ENCODE data around the gene DOK6.

Gene DOK6

DNA sequence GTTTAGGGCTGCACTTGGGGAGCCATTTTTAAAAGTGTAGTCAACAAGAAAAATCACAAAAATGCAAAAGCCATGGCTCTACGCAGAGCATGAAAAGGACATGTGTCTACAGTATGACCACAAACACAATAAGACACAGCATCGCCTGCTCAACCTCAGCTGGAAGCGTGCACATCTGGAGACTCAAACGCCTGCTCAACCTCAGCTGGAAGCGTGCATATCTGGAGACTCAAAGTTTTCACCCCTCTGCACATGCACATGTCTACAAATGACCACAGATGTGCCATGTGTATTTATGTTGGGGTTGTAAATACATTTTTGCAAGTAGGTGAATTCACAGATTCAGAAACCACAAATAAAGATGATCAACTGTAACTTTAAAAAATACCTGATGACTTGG is 196.9 kb downstream of the DOK6 start:
- no peaks in the 10 kb centered on the region for H3K36me3 Mint-ChIP-seq (ENCODE audit: low read depth)
- H3K27ac Mint-ChIP-seq, result no peak overlapping the region
- no peaks in the 10 kb centered on the region for H3K4me1 Mint-ChIP-seq (ENCODE audit: low read depth)
- no peaks in the 10 kb centered on the region for H3K27me3 Mint-ChIP-seq
- no peak overlapping the region for H3K4me3 Mint-ChIP-seq
- H3K9me3 Mint-ChIP-seq, result peaks cover 6% of the 10 kb centered on the region

DNA sequence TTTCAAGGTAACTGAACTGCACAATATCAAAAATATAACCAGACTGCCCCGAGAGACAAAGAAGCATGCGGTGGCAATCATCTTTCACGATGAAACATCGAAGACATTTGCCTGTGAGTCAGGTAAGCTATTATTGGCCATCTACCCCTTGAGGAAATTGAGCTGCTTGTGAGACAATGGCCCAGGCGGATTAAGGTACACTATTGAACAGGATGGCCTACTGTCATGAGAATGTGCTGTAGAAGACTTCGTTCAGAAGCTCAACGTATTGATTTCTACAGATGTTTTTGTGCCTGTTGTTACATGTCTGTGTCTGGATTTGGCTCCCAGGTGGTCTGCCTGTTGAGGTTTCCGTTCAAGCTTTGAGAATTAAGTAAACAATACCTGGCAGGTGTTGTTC is 198.7 kb downstream of the DOK6 start:
- peaks cover 6% of the 10 kb centered on the region for H3K9me3 Mint-ChIP-seq
- H3K27me3 Mint-ChIP-seq, result no peaks in the 10 kb centered on the region
- H3K27ac Mint-ChIP-seq, result no peak overlapping the region
- no peak overlapping the region for H3K4me3 Mint-ChIP-seq
- H3K36me3 Mint-ChIP-seq (ENCODE audit: low read depth), result no peaks in the 10 kb centered on the region
- H3K4me1 Mint-ChIP-seq (ENCODE audit: low read depth), result no peaks in the 10 kb centered on the region

DNA sequence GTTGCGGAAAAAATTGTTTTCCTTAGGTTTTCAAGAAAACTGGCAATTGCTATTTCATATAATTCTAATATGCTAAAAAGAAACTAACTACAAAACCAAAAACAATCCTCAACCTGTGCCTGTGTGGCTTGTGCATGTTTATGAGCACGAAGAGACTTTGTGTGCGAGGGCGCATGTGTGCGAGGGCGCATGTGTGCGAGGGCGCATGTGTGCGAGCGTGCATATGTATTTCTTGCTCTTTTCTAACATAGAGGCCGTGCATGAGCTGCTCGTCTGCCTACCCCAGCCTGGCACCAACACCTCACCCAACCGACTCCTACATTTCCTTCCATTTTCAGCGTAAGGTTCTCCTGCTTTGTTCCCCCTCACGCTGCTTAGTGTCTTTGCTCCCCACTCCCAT is 211.6 kb downstream of the DOK6 start:
- peaks cover 3% of the 10 kb centered on the region for H3K27me3 Mint-ChIP-seq
- no peaks in the 10 kb centered on the region for H3K9me3 Mint-ChIP-seq
- H3K36me3 Mint-ChIP-seq (ENCODE audit: low read depth), result no peaks in the 10 kb centered on the region
- H3K4me3 Mint-ChIP-seq, result no peak overlapping the region
- H3K4me1 Mint-ChIP-seq (ENCODE audit: low read depth), result no peaks in the 10 kb centered on the region
- H3K27ac Mint-ChIP-seq, result no peak overlapping the region

DNA sequence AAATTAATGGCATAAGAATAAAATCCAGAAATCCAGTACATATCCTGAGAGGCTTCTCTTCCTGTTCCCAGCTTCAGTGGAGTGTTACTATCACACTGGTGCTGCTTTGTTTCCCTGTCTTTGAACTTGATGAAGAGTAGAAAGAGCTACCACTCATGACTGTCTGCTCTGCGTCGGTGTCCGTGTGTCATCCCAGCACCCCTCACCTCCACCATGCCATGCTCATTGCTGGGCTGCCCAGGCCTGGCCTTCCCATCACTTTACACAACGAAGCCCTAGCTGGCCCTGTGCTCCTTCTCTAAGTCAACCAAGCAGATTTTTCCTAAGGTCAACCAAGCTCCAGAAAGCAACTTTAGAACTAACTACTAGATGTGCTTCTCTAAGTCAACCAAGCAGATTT is 215.4 kb downstream of the DOK6 start:
- Mint-ChIP-seq H3K9me3 (no peaks in the 10 kb centered on the region), H3K27me3 (peaks cover 3% of the 10 kb centered on the region), H3K4me1 (ENCODE audit: low read depth) (no peaks in the 10 kb centered on the region), H3K27ac (no peak overlapping the region), H3K36me3 (ENCODE audit: low read depth) (no peaks in the 10 kb centered on the region), H3K4me3 (no peak overlapping the region)

DNA sequence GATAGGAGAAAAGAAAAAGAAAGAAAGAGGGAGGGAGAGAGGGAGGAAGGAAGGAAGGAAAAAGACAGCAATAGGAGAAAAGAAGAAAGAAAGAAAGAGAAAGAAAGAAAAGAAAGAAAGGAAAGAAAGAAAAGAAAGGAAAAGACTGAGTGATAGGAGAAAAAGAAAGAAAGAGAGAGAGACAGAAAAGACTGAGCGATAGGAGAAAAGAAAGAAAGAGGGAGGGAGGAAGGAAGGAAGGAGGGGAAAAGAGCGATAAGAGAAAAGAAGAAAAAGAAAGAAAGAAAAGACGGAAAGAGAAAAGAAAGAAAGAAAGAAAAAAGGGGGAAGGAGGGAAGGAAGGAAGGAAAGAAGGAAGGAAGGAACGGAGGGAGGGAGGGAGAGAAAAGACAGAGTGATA is 216.7 kb downstream of the DOK6 start:
- peaks cover 3% of the 10 kb centered on the region for H3K27me3 Mint-ChIP-seq
- H3K36me3 Mint-ChIP-seq (ENCODE audit: low read depth), result no peaks in the 10 kb centered on the region
- no peaks in the 10 kb centered on the region for H3K4me1 Mint-ChIP-seq (ENCODE audit: low read depth)
- no peak overlapping the region for H3K4me3 Mint-ChIP-seq
- H3K9me3 Mint-ChIP-seq, result no peaks in the 10 kb centered on the region
- H3K27ac Mint-ChIP-seq, result no peak overlapping the region

DNA sequence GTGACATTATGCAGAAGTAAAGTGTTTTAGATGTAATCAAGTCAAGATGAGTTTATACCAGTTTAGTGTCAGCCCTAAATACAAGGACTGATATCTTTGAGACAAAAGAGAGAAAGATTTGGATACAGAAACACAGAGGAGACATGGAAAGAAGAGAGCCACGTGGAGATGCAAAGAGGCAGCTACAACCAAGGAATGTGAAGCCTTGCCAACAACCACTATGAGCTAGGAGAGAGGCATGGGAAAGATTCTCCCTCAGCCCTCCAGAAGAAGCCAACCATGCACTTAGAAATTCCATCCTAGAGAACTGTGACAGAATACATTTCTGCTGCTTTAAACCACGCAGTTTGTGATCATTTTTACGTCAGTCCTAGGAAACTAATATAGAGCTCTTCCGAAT is 217.2 kb downstream of the DOK6 start:
- Mint-ChIP-seq H3K4me3 (no peak overlapping the region), H3K4me1 (ENCODE audit: low read depth) (no peaks in the 10 kb centered on the region), H3K9me3 (no peaks in the 10 kb centered on the region), H3K36me3 (ENCODE audit: low read depth) (no peaks in the 10 kb centered on the region), H3K27me3 (peaks cover 3% of the 10 kb centered on the region), H3K27ac (no peak overlapping the region)

DNA sequence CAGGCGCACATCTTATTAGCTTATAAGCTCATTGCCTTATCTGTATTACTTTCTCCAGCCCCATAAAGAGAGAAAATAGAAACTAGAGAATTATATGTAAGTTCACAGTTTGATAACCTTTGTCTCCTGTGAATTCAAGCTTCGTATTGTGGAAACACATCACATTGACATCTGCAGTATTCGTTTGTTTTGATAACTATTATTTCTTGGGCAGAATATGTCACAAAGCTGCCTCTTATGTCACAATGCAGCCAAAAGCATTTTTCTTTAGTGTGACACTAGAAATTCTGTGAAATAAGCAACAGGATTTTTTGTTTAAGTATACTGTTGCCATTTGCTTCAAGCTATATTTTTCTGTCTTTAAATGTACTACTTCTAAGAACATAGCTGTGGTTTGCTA is 221.5 kb downstream of the DOK6 start:
- no peaks in the 10 kb centered on the region for H3K4me1 Mint-ChIP-seq (ENCODE audit: low read depth)
- no peak overlapping the region for H3K27ac Mint-ChIP-seq
- no peaks in the 10 kb centered on the region for H3K36me3 Mint-ChIP-seq (ENCODE audit: low read depth)
- H3K4me3 Mint-ChIP-seq, result no peak overlapping the region
- H3K9me3 Mint-ChIP-seq, result no peaks in the 10 kb centered on the region
- no peaks in the 10 kb centered on the region for H3K27me3 Mint-ChIP-seq

DNA sequence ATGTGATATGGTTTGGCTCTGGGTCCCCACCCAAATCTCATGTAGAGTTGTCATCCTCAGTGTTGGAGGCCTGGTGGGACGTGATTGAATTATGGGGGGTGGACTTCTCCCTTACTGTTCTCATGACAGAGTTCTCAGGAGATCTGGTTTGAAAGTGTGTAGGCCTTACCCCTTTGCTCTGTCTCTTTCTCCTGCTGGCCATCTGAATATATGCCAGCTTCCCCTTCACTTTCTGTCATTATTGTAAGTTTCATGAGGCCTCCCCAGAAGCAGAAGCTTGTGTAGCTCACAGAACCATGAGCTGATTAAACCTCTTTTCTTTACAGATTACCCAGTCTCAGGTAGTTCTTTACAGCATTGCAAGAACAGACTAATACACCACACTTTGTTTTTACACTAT is 222.3 kb downstream of the DOK6 start:
- Mint-ChIP-seq H3K36me3 (ENCODE audit: low read depth) (no peaks in the 10 kb centered on the region), H3K4me3 (no peak overlapping the region), H3K9me3 (no peaks in the 10 kb centered on the region), H3K4me1 (ENCODE audit: low read depth) (no peaks in the 10 kb centered on the region), H3K27ac (no peak overlapping the region), H3K27me3 (no peaks in the 10 kb centered on the region)

DNA sequence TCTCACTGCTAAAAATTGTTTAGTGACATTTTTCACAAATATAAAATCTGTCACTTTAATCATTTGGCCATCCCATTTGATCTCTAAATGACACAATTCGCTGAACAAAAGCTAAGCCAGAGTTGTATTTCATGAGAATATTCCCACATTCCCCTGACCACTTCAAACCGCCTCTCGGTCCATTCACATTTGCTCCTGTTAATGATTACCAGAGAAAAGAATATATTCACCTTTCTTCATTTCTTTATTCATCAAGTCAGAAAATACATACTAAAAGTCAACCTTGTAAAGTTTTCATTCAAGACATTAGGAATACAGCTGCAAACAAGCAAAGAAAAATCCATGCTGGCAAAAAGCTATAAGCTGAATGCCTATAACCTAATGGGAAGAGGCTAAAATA is 225.5 kb downstream of the DOK6 start:
- Mint-ChIP-seq H3K4me3 (no peak overlapping the region), H3K27ac (no peak overlapping the region), H3K4me1 (ENCODE audit: low read depth) (no peaks in the 10 kb centered on the region), H3K27me3 (no peaks in the 10 kb centered on the region), H3K36me3 (ENCODE audit: low read depth) (no peaks in the 10 kb centered on the region), H3K9me3 (no peaks in the 10 kb centered on the region)

DNA sequence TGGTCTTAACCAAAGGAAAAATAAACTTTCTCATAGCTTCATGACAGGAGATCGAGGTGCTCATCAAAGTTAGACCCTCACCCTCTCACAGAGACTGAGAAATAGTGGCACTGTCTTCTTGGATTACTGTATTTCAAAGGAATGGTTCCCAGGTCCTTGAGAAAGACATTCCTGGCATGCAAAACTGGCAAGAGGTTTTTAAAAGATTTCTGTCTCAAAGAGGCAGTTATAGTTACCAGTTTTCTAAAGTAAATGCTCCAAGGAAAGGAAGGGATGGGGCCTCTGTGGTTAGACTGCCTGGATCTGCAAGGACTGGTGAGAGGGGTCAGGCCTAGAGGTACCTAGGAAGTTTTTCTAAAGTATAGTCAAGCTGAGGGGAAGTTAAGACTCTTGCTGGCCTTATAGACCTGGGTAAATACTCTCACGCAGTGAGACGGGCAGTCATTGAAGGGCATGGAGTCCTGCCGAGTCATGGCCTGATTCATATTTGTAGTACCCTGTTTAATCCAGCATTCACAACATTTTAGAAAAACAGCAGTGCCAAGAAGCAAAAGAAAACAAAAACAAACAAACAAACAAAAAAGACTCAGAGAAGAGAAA is 226.1 kb downstream of the DOK6 start:
- no peaks in the 10 kb centered on the region for H3K4me1 Mint-ChIP-seq (ENCODE audit: low read depth)
- H3K27me3 Mint-ChIP-seq, result no peaks in the 10 kb centered on the region
- no peaks in the 10 kb centered on the region for H3K36me3 Mint-ChIP-seq (ENCODE audit: low read depth)
- H3K9me3 Mint-ChIP-seq, result no peaks in the 10 kb centered on the region
- H3K4me3 Mint-ChIP-seq, result no peak overlapping the region
- H3K27ac Mint-ChIP-seq, result no peak overlapping the region

DNA sequence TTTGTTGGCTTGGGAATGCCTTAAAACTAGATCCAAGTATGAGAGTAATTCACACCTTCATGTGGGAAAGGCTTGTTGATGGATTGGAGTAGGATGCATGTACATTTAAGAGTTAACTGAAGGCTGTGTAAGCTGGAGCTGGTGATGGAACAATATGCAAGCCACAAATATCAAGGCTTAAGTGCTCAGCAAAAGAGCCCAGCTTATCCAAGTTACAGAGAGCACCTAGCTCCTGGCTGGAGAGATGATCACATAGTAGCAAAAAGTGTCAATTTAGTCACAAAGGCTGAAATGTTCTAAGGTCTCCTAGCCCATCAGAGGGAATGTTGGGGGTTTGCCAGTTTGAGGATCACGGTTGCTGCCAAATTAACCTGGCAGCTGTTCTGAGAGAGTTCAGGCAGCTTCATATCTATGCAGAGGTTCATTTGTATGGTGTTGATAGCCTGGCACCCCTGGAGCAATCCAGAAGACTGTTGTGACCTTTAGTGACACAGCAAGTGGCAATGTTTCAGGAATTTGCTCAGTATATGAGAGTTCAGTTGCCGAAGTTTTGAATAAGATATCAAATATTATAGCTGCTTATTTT is 228.2 kb downstream of the DOK6 start:
- Mint-ChIP-seq H3K27me3 (no peaks in the 10 kb centered on the region), H3K27ac (no peak overlapping the region), H3K9me3 (no peaks in the 10 kb centered on the region), H3K4me3 (no peak overlapping the region), H3K4me1 (ENCODE audit: low read depth) (no peaks in the 10 kb centered on the region), H3K36me3 (ENCODE audit: low read depth) (no peaks in the 10 kb centered on the region)

DNA sequence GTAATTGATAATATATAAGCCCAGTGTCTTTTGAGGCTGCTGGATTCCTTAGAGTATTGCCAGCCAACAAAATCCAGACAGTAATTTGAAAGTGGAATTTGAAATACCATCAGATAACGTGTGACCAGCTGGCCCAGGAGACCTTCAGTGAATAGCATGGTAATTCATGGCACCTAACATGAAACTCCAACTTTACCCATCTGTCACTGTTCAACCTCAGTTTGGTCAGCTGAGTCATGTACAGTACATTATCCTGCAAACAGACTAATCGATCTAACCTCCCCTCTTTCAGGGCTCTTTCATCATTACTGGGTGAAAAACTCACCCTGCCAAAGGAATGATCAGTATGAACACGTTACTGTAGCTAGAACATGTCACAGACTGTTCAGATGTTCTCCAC is 230.6 kb downstream of the DOK6 start:
- no peaks in the 10 kb centered on the region for H3K4me1 Mint-ChIP-seq (ENCODE audit: low read depth)
- no peak overlapping the region for H3K4me3 Mint-ChIP-seq
- H3K27me3 Mint-ChIP-seq, result no peaks in the 10 kb centered on the region
- no peaks in the 10 kb centered on the region for H3K36me3 Mint-ChIP-seq (ENCODE audit: low read depth)
- H3K9me3 Mint-ChIP-seq, result no peaks in the 10 kb centered on the region
- no peak overlapping the region for H3K27ac Mint-ChIP-seq

DNA sequence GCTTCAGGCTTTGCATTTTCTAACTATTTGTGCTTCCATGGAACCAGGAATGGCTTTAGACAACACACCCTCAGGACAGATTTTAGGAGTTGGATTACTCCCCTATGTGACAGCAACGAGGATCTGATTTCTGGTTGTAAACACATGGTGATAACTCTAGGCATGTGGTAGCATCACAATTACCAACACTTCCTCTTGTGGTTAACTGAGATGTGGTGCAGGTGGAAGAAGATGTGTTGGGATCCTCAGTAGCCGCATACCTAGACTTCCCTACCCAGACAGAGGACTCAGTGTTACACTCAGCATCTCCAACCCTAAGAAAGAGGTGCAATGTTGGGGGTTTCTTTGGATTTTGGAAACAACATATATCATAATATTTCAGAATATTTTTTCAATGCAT is 234.8 kb downstream of the DOK6 start:
- Mint-ChIP-seq H3K27ac (no peak overlapping the region), H3K4me1 (ENCODE audit: low read depth) (no peaks in the 10 kb centered on the region), H3K9me3 (no peaks in the 10 kb centered on the region), H3K27me3 (no peaks in the 10 kb centered on the region), H3K36me3 (ENCODE audit: low read depth) (no peaks in the 10 kb centered on the region), H3K4me3 (no peak overlapping the region)

DNA sequence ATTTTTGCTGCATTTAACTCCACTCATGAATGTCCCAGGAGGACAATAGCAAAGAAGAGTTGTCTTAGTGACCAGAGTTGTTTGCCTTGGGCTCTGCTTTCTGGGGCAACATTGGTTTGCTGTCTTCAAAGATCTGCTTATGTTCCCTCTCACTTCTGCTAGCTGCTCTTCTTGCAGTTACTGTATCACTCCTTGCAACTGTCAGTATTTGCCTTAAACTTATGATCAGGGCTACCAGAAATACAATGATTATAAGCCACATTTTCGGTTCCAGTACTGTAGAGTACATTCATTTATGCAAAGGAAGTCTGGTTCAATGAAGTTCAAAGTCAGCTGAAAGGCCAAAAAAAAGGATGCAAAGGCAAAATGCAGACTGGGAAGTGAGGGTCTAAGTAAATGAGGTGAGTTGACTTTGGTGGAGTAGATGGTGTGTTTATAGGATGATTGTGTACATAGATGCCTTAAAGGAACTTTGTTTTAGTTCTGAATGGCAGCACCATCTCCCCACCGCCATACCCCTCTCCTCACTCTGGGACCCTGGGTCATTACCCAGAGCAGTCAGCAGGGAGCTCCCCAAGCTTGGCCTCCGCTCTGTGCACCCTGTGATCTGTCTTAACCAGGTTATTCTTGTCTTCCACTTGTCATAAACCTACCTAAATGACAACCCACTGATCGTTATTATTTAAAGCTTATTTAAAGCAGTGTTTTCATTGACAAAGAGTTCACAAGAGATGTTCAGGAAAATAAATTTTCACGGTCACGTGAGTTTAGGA is 236.0 kb downstream of the DOK6 start:
- H3K27ac Mint-ChIP-seq, result no peak overlapping the region
- no peak overlapping the region for H3K4me3 Mint-ChIP-seq
- H3K36me3 Mint-ChIP-seq (ENCODE audit: low read depth), result no peaks in the 10 kb centered on the region
- no peaks in the 10 kb centered on the region for H3K9me3 Mint-ChIP-seq
- H3K4me1 Mint-ChIP-seq (ENCODE audit: low read depth), result no peaks in the 10 kb centered on the region
- no peaks in the 10 kb centered on the region for H3K27me3 Mint-ChIP-seq

DNA sequence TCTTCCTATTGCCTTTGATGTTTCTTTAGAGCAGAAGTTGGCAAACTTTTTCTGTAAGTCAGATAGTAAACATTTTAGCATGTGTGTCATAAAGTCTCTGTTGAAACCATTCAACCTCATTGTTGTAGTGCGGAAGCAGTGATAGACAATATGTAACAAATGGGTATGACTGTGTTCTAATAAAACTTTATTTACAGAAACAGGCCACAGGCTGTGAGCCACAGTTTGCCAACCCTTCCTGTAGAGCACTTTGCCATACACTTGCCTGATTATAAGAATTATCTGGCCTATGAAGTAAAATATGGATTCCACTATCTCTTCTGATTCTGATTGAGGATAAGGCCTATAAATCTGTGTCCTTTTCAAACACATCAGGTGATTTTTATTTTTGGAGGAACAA is 237.4 kb downstream of the DOK6 start:
- no peak overlapping the region for H3K4me3 Mint-ChIP-seq
- H3K27me3 Mint-ChIP-seq, result no peaks in the 10 kb centered on the region
- no peaks in the 10 kb centered on the region for H3K9me3 Mint-ChIP-seq
- no peaks in the 10 kb centered on the region for H3K4me1 Mint-ChIP-seq (ENCODE audit: low read depth)
- H3K27ac Mint-ChIP-seq, result no peak overlapping the region
- no peaks in the 10 kb centered on the region for H3K36me3 Mint-ChIP-seq (ENCODE audit: low read depth)

DNA sequence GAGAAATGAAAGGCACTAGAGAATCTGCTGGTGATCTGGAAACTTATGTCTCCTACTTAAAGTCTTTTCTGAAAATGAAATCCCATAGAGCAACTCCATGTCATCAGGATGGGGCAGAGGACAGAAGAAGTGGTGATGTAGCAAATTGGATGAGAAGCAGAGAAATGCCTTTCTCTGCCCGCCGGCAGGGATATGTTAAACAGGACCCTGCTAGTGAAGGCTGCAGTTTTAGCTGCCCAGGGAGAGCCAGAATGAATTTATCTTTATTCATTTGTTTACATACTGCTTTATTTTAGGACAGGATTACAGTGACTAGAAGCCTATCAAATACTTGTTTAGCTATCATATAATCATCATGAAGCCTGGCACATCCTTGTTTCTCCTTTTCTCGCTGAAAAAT is 247.0 kb downstream of the DOK6 start:
- Mint-ChIP-seq H3K9me3 (no peaks in the 10 kb centered on the region), H3K4me1 (ENCODE audit: low read depth) (no peaks in the 10 kb centered on the region), H3K27ac (no peak overlapping the region), H3K27me3 (peaks cover 19% of the 10 kb centered on the region), H3K36me3 (ENCODE audit: low read depth) (no peaks in the 10 kb centered on the region), H3K4me3 (no peak overlapping the region)
